GM13976 (cell line): ENCODE data around the gene PRIMA1.

Experiments
- DNase-seq: peaks from one replicate; pipeline ENCODE4 v3.0.0; 2012; ENCODE audit warnings: low spot score
- CTCF ChIP-seq: IDR thresholded peaks from 2 replicates; pipeline ENCODE4 v1.5.1; 2012; ENCODE audit warnings: borderline replicate concordance, mild to moderate bottlenecking; ENCODE audit not compliant: insufficient read depth; ENCODE audit errors: extremely low read depth, missing control alignments, control extremely low read depth
- in situ Hi-C: fragments of 300-500 bp; cut with MboI; formaldehyde crosslinking; loops from one replicate; pipeline ENCODE4 v1.12.0; 2022; ENCODE audit warnings: low sequenced_read_pairs, mixed read lengths, inconsistent platforms; ENCODE audit not compliant: unreplicated experiment

Gene PRIMA1

GRCh38 chr14:93728651-93729016, 59.7 kb downstream of the PRIMA1 start:
- no peak for DNase-seq
- in situ Hi-C loops = no loop called here

GRCh38 chr14:93727917-93728650, 60.2 kb downstream of the PRIMA1 start:
- in situ Hi-C loops = no loop called here
- TF ChIP-seq CTCF = no peak
- no peak for DNase-seq

More at GRCh38 chr14:93728651-93729016, 59.7 kb downstream of the PRIMA1 start:
- TF ChIP-seq CTCF = no peak

DNA sequence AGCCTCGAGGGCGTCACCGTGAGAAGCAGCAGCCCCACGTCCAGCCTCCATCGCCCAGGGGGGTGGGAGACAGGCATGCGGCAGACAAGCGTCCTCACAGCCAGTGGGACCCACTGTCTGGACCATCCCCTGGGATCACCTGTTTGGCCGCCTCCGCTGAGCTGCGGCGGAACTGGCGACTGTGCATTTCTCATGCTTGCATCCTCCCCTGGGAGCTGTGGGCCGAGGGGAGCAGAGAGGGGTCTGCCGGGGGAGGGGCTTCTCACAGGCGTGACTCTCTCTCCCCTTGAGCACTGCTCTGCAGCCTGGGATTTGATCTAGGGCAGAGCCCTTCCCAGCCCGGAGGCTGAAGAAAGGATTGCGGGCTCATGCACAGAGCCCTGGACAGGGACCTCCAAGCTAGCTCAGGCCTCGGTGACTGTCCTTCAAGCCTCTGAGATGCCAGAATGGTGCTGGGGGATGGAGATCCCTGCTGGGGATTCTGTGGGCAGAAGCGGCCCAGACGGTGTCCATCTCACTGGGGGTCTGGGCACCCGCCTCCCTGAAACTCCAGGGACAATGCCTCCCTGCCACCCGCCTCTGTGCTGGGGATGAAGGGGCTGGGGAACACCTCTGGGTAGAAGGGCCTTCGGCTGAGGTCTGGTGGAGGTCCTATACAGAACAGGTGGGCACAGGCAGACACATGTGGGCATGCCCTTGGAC, 61.1 kb downstream of the PRIMA1 start:
- in situ Hi-C loops = no loop called here
- TF ChIP-seq CTCF = no peak
- no peak for DNase-seq

GRCh38 chr14:93725993-93726392, 62.3 kb downstream of the PRIMA1 start:
- no peak for TF ChIP-seq CTCF
- no peak for DNase-seq
- in situ Hi-C loops = no loop called here

GRCh38 chr14:93725002-93725582, 63.2 kb downstream of the PRIMA1 start:
- TF ChIP-seq CTCF = no peak
- DNase-seq = no peak
- in situ Hi-C loops = no loop called here

- in situ Hi-C loops = no loop called here
- no peak for TF ChIP-seq CTCF
- no peak for DNase-seq
These were observed 65.3 kb downstream of the PRIMA1 start for GRCh38 chr14:93723001-93723400.
